Stimulated activated CD8-positive, alpha-beta memory T cell treated with anti-CD3 and anti-CD28 coated beads, Interleukin-15, amount 100 ng/mL, for 48 hours (primary cell): ENCODE results near the gene C12orf57.
"Not testable (repeated sequence)": the region's sequence is repeated elsewhere in the genome, so short reads cannot be mapped to it uniquely, and the experiment has no call there.

Source experiments
- DNase-seq, 2 donors: peaks; one replicate each; pipeline ENCODE4 v3.0.0-alpha.2; 2020; ENCODE audit warnings: low read depth in 2 of 2

The C12orf57 gene

DNA sequence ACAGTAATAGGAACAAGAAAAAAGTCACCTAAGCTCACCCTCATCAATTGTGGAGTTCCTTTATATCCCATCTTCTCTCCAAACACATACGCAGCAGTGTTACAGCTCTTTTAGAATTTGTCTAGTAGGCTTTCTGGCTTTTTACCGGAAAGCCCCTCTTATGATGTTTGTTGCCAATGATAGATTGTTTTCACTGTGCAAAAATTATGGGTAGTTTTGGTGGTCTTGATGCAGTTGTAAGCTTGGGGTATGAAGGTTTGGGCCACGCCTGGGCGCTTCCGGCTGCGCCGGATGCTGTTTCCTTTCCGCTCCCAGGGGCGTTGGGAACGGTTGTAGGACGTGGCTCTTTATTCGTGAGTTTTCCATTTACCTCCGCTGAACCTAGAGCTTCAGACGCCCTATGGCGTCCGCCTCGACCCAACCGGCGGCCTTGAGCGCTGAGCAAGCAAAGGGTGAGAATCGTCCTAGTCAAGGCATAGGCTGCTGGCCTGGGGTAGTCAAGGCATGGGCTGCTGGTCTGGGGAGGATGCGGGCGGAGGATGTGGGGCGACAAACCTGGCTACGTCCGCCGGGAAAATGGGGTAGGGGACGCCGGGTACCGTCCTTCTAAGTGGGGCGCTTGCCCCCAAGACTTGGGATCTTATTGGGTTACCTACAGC is at the start of gene C12orf57, which contains the start of gene RNU7-1:
Gene C12orf57, plus strand, starts transcription at position 301 of the 659 bp plus-strand sequence. Its CDS starts 100 bp downstream, at position 401.
Gene RNU7-1, plus strand, starts transcription at position 95 of the 659 bp plus-strand sequence.
- peak; percentile 76 to 78 for DNase-seq

- no peak for DNase-seq
These were observed 49.5 kb upstream of the C12orf57 start for GRCh38 chr12:6894321-6894720.

GRCh38 chr12:6896846-6897435 is 46.9 kb upstream of the C12orf57 start:
- DNase-seq: no peak

- DNase-seq: no peak
These were observed 44.4 kb upstream of the C12orf57 start for GRCh38 chr12:6899427-6899826.

- DNase-seq: no peak
These were observed 43.8 kb upstream of the C12orf57 start for GRCh38 chr12:6899837-6900519.

DNA sequence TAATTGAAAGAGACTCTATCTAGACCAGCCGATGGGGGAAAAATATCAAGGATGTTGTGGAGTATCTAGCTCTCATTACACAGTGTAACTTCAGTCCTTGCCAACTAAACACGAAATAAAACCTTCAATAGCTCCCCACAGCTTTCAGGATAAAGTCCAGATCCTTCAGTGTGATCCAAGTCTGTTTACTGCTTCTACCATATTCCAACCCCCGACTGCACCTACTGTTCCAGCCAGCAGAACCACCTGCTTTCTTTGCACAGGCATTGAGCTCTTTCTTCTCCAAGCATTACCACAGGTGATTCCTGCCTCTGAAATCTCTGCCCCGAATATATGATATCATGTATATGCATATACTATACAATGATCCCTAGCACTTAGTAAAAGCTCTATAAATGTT is 41.4 kb upstream of the C12orf57 start:
- DNase-seq: no peak

DNA sequence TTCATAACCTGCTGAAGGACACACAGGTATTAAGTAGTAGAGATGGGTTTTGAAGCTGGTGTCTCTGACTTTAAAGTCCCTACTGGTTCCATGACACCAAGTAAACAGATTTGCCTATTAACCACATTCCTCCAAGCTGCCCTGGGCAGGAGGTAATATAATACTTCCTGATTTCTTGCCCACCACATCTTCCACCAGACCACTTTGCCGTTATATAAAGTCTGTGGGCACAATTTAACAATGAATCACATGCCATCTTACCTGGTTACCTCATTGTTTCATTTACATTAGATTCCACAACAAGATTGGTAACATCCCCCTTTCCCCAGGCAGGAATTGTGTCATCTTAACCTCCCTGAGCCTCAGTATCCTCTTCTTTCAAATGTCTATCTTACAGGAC is 40.1 kb upstream of the C12orf57 start:
- no peak for DNase-seq

DNA sequence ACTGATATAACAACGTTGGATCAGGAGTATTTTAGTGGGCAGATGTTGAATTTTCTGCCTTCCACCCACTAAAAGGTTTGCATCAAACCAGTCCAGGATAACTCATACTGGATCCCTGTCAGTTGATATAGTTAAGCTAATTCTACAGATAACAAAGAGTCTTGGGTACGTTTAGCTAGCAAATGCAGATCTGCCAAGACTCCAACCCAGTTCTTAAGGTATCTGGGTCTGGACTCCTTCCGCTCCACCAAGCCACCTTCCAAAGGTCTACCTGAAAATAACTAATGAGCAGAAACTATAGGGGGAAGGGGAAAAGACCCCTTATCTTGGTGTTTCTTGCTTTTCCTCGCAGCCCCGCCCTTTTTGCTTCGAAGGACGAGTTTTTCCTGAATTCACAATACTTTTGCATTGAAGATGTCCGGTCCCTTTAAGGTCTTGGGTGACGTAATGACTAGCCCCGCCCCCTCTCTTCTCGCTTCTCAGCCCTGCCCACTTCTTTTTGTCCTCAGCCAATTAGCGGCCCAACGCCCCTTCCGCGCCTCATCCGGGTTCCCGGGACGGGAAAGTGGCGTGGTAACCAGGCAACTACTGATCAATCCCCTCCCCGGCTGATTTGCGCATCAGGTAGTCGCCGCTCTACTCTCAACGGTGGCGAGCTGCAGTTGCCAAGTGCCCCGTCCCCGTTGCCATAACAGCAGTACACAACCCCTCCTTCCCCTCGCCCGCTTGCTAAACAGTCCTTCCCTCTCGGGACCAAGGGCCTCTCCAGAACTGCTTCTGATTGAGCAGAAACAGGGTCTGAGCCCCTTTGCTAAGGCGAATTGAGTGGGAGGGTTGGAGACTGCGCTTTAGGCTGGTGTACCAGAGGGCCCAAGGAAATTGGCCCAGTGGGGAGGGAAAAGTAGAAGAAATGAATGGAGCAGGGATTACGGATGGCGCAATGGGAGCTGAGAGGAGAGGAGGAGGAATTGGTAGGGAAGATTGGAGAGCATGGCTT is 39.2 kb upstream of the C12orf57 start, which contains the start of gene LRRC23:
Gene LRRC23, plus strand, starts transcription at position 543 of the 997 bp plus-strand sequence. CDS start 812 bp downstream, outside the sequence.
- DNase-seq: peak; percentile 96 to 97

DNA sequence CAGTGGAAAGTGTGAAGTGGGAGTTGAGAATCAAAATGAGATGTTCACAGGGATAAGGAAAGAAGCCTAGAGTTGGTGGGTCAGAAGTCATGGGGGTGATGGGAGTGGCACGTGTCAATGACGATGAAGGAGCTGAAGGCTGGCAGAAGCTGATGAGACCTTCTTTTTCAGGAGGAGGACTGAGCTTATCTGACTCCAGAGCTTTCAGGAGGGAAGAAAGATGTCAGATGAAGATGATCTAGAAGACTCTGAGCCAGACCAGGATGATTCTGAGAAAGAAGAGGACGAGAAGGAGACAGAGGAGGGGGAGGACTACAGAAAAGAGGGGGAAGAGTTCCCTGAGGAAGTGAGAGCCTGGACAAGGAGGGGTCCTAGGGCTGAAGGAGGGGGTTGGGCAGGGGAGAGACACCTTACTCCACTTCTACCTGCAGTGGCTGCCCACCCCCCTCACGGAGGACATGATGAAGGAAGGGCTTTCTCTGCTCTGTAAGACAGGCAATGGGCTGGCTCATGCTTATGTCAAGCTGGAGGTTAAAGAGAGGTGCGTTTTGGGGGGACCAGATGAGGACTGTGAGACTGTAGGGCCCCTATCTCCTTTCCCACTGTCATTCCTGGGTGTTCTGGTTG is 38.3 kb upstream of the C12orf57 start:
- no peak for DNase-seq

DNA sequence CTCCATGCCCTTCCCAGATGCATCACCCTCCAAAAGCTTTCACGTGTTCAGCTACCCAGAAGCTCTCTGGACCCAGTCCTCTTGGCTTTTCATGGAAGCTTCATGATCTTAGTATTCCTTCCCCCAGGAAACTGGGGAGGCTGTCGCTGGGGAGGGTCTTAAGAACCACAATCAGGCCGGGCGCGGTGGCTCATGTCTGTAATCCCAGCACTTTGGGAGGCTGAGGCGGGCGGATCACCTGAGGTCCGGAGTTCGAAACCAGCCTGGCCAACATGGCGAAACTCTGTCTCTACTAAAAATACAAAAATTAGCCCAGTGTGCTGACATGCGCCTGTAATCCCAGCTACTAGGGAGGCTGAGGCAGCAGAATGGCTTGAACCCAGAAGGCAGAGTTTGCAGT is 35.7 kb upstream of the C12orf57 start:
- DNase-seq: not testable (repeated sequence)

GRCh38 chr12:6909421-6910145 is 34.2 kb upstream of the C12orf57 start:
- no peak for DNase-seq

DNA sequence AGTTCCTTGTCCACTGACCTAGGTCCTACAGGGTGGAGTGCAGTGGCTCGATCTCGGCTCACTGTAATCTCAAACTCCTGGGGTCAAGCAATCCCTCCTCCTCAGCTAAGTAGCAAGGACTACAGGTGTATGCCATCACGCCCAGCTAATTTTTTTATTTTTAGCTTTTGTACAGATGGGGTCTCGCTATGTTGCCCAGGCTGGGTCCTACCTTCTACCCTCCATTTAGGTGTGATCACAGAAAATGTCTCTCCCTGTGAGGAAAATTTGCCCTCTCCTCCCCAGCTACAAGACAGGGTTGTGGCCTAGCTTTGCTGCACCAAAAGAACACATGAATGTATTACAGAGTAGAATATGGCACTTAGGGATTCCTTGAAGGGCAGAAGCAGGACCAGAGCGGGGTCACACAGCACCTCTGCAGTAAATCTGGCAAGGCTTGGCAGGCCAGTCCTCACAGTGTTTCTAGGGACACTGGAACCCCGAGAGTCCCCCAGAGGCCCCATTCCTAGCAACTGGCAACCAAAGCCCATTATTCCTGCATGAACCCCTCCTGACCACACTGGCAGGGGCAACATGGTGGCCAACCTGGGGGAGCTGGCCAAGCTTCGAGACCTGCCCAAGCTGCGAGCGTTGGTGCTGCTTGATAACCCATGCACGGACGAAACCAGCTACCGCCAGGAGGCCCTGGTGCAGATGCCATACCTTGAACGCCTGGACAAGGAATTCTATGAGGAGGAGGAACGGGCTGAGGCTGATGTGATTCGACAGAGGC is 31.5 kb upstream of the C12orf57 start:
- DNase-seq: no peak

GRCh38 chr12:6914246-6914946 is 29.4 kb upstream of the C12orf57 start, which contains the start of gene ENO2:
Gene ENO2 (plus strand): TSS chr12:6914580. CDS start chr12:6915833, 1,253 bp downstream.
- peak; percentile 76 to 79 for DNase-seq

- DNase-seq: no peak
These were observed 28.7 kb upstream of the C12orf57 start for GRCh38 chr12:6914947-6915788.

GRCh38 chr12:6915789-6916285 is 28.0 kb upstream of the C12orf57 start:
- DNase-seq: no peak

- DNase-seq: no peak
These were observed 27.2 kb upstream of the C12orf57 start for GRCh38 chr12:6916426-6917200.
